WTC11 (cell line): ENCODE results near the gene PTAR1.

Experiments
- ATF3 ChIP-seq: sonication (generic); formaldehyde crosslinking; conservative IDR thresholded peaks from 2 replicates; pipeline ENCODE4 v1.8.1; 2022; ENCODE audit warnings: mild to moderate bottlenecking, missing genetic modification reagents
- ZNF425 ChIP-seq: fragments of 250-450 bp; sonication (Bioruptor Pico); conservative IDR thresholded peaks from 2 replicates; pipeline ENCODE4 v1.9.0; 2021; ENCODE audit warnings: mild to moderate bottlenecking

DNA sequence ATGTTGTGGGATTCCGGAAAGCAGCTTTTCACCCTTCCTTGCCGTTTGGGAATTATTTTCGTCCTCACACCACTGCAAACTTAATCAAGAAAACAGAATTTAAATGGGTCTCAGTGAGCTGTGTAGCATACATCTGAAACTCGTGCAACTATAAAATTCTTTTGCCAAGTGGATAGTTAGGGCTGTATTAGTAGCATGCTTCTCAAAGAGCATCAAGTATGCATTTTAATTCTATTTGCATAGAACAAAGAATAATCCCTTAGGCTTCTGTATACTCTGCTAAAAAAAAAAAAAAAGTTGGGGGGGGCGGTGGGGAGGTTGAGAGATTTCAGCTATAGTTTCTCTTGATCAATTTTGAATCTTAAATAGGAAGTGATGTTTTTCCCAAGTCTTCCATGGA, 75.9 kb downstream of the PTAR1 start:
- TF ChIP-seq ATF3 (no peak), ZNF425 (CRISPR knock-in tag) (no peak)
